Right ventricle myocardium superior (tissue), 1 donor: ENCODE results near the gene FHOD3. TPM values are rescaled to one million over a fixed set of nuclear protein-coding genes. Genes with fewer than 3 reads are reported as not detected.

Source experiments
- ATAC-seq: fragments of 200-7000 bp; cut with Tn5 transposase; one replicate; pipeline ENCODE4 v1.9.1; 2020; ENCODE audit warnings: mild to moderate bottlenecking; ENCODE audit not compliant: poor library complexity
- DNase-seq: peaks from one replicate; pipeline ENCODE4 v3.0.0-alpha.2; 2020
- intact Hi-C: fragments of 100-400 bp; cut with DNase I; formaldehyde crosslinking; loops from one replicate; pipeline ENCODE4 v1.11.2; 2022
- total RNA-seq: library from RNA; stranded (reverse); fragmentation: NEBNext Ultra II Directional; extraction: Animal tissue kit (Norgen Biotek cat#: 25700); gene quantifications from one replicate; pipeline ENCODE4 v1.2.1, GENCODE V29; 2021
- donor health status: DM: no; HTN: yes; CAD: no; lungs with severe emphysema.

The FHOD3 gene
- total RNA-seq, 1 donor from 2014 or later = 317 TPM

GRCh38 chr18:36415625-36416024, 118.1 kb downstream of the FHOD3 start:
- ATAC-seq = no peak
- intact Hi-C loops = no loop called here

GRCh38 chr18:36419188-36419899, 121.8 kb downstream of the FHOD3 start:
- intact Hi-C loops = no loop called here
- ATAC-seq (peak; percentile 87), DNase-seq (no peak)

More at GRCh38 chr18:36415625-36416024, 118.1 kb downstream of the FHOD3 start:
- DNase-seq = no peak

- intact Hi-C loops = no loop called here
- DNase-seq (no peak), ATAC-seq (peak; percentile 35)
Observed at GRCh38 chr18:36419900-36420531, 122.5 kb downstream of the FHOD3 start.

- intact Hi-C loops = no loop called here
- DNase-seq (no peak), ATAC-seq (no peak)
Observed at GRCh38 chr18:36420826-36421225, 123.3 kb downstream of the FHOD3 start.

GRCh38 chr18:36424741-36425142, 127.2 kb downstream of the FHOD3 start:
- intact Hi-C loops = no loop called here
- DNase-seq (no peak), ATAC-seq (no peak)

GRCh38 chr18:36427369-36427768, 129.9 kb downstream of the FHOD3 start:
- DNase-seq (no peak), ATAC-seq (no peak)
- intact Hi-C loops = no loop called here

- DNase-seq (no peak), ATAC-seq (no peak)
- intact Hi-C loops = no loop called here
Observed at GRCh38 chr18:36427831-36428230, 130.3 kb downstream of the FHOD3 start.

- intact Hi-C loops = no loop called here
- DNase-seq (no peak), ATAC-seq (no peak)
Observed at GRCh38 chr18:36428431-36429029, 131.0 kb downstream of the FHOD3 start.

- no peak for ATAC-seq
- intact Hi-C loops = no loop called here
- no peak for DNase-seq
Observed at GRCh38 chr18:36432880-36433555, 135.5 kb downstream of the FHOD3 start.

GRCh38 chr18:36436387-36436786, 138.9 kb downstream of the FHOD3 start:
- intact Hi-C loops = no loop called here
- ATAC-seq (no peak), DNase-seq (no peak)

- ATAC-seq = peak; percentile 42
- intact Hi-C loops = no loop called here
- no peak for DNase-seq
Observed at GRCh38 chr18:36440614-36441013, 143.1 kb downstream of the FHOD3 start.

- intact Hi-C loops = no loop called here
- ATAC-seq (peak; percentile 57), DNase-seq (no peak)
Observed at GRCh38 chr18:36441426-36442240, 144.1 kb downstream of the FHOD3 start.

- no peak for ATAC-seq
- intact Hi-C loops = no loop called here
Observed at GRCh38 chr18:36442717-36443116, 145.2 kb downstream of the FHOD3 start.

GRCh38 chr18:36446059-36446458, 148.5 kb downstream of the FHOD3 start:
- ATAC-seq (peak; percentile 3), DNase-seq (no peak)
- intact Hi-C loops = no loop called here

More at GRCh38 chr18:36442717-36443116, 145.2 kb downstream of the FHOD3 start:
- no peak for DNase-seq

- intact Hi-C loops = no loop called here
- DNase-seq (no peak), ATAC-seq (peak; percentile 15)
Observed at GRCh38 chr18:36448384-36449290, 151.1 kb downstream of the FHOD3 start.

GRCh38 chr18:36449451-36449850, 151.9 kb downstream of the FHOD3 start:
- intact Hi-C loops = no loop called here
- DNase-seq = no peak
- no peak for ATAC-seq

- ATAC-seq = no peak
- DNase-seq = no peak
- intact Hi-C loops = no loop called here
Observed at GRCh38 chr18:36450264-36450663, 152.8 kb downstream of the FHOD3 start.
